ENCODE measurements around the gene CTNNA1. TPM values are rescaled to one million over a fixed set of nuclear protein-coding genes. Genes with fewer than 3 reads are reported as not detected.

Gene CTNNA1
- polyA plus RNA-seq, 1 experiment: 140 TPM

DNA sequence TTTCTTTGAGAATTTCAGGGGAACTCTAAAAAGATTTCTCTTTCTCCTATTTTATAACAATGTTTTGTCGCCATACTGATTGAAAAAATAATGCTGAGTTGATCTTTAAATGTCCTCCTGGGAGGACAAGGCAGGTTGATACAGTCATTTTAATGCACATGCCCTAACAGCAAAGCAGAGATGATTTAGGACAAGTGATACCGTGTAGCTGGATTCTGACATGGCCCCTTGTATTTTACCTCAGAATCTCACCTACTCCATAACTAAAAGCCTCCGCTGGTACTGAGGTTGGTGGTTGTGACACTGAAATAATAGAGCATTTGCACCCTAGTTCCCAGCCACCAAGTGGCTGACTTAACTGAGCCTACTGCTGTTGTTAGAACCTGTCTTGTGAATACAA is 122.7 kb downstream of the CTNNA1 start:
- Histone ChIP-seq H3K27me3 (ENCODE audit: control insufficient read depth, insufficient read depth, low read length) (no peaks in the 10 kb centered on the region), H3K27ac (ENCODE audit: low read depth, low read length) (no peak overlapping the region), H3K9me3 (ENCODE audit: control insufficient read depth, insufficient read depth, low read length) (no peaks in the 10 kb centered on the region), H3K4me3 (ENCODE audit: low read depth, low read length) (no peak overlapping the region)
- DNase-seq (ENCODE audit: low read depth, low spot score): no peak
- TF ChIP-seq CTCF (IDR thresholded peaks at IDR 0.05; ENCODE audit: low read depth, low read length): no peak
- CTCF ChIA-PET: interaction anchor here (1.0 to 3.8 kb wide), 2 partner anchors 51 to 86 kb away, joined by 3 to 15 read pairs; no protein-coding TSS in a partner anchor
- POLR2A ChIA-PET: no interaction called here

DNA sequence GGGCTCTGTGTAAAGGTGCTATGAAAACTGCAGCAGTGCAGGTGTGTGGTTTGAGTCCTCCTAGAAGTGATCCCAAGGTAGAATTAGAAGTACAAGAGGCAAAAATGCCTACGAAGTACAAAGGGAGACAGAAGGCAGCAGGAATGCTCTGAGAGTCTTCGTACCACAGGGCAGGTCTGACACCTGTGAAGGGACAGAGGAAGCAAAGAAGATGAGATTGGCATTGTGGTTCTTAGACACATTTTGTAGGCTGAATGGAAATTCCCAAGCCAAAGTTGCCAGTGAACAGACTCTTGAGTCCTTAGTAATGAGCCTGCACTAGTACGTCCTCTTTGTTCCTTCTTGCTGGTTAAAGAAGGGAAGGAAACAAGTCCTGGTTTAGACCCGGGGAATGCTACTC is 123.6 kb downstream of the CTNNA1 start:
- ChIA-PET POLR2A (no interaction called here), CTCF (interaction anchor here (0.6 kb wide), 1 partner anchor 130 kb away, joined by 6 read pairs; no protein-coding TSS in a partner anchor)
- no peak for DNase-seq (ENCODE audit: low read depth, low spot score)
- Histone ChIP-seq H3K9me3 (ENCODE audit: control insufficient read depth, insufficient read depth, low read length) (no peaks in the 10 kb centered on the region), H3K4me3 (ENCODE audit: low read depth, low read length) (no peak overlapping the region), H3K27me3 (ENCODE audit: control insufficient read depth, insufficient read depth, low read length) (no peaks in the 10 kb centered on the region), H3K27ac (ENCODE audit: low read depth, low read length) (no peak overlapping the region)
- TF ChIP-seq CTCF (IDR thresholded peaks at IDR 0.05; ENCODE audit: low read depth, low read length): no peak

GRCh38 chr5:138878437-138879235 is 125.4 kb downstream of the CTNNA1 start:
- DNase-seq (ENCODE audit: low read depth, low spot score): no peak
- ChIA-PET CTCF (interaction anchor here (0.5 to 1.6 kb wide), 2 partner anchors 54 to 299 kb away, joined by 3 to 5 read pairs; no protein-coding TSS in a partner anchor), POLR2A (no interaction called here)
- H3K27ac ChIP-seq (ENCODE audit: low read depth, low read length): no peak overlapping the region
- TF ChIP-seq CTCF (IDR thresholded peaks at IDR 0.05; ENCODE audit: low read depth, low read length): no peak
- no peaks in the 10 kb centered on the region for H3K27me3 ChIP-seq (ENCODE audit: control insufficient read depth, insufficient read depth, low read length)
- H3K9me3 ChIP-seq (ENCODE audit: control insufficient read depth, insufficient read depth, low read length): no peaks in the 10 kb centered on the region
- H3K4me3 ChIP-seq (ENCODE audit: low read depth, low read length): no peak overlapping the region

DNA sequence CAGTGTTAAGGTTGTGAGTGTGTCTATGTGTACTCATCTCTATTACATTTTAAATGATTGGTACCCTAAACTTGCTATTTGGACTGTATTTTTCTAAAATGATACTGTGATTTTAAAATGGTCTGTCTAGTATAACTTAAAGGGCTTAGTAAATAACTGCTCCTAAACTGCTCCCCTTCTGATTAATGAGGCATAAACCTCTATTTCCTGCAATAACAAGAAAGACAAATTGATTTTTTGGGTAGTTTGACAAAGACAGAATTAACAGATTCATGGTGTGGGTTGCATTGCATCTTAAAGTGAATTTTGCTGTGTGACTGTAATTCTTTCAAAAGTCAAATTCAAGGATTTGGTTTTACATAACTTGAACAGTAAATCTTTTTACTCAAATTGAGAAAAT is 130.0 kb downstream of the CTNNA1 start:
- CTCF ChIA-PET: no interaction called here
- no peaks in the 10 kb centered on the region for H3K27me3 ChIP-seq (ENCODE audit: control insufficient read depth, insufficient read depth, low read length)
- POLR2A ChIA-PET: no interaction called here

More for the DNA sequence above, 130.0 kb downstream of the CTNNA1 start:
- no peak for TF ChIP-seq CTCF (IDR thresholded peaks at IDR 0.05; ENCODE audit: low read depth, low read length)
- Histone ChIP-seq H3K9me3 (ENCODE audit: control insufficient read depth, insufficient read depth, low read length) (no peaks in the 10 kb centered on the region), H3K4me3 (ENCODE audit: low read depth, low read length) (no peak overlapping the region), H3K27ac (ENCODE audit: low read depth, low read length) (no peak overlapping the region)
- no peak for DNase-seq (ENCODE audit: low read depth, low spot score)
